ENCODE data around the gene SPDYE6. TPM values are rescaled to one million over a fixed set of nuclear protein-coding genes. Genes with fewer than 3 reads are reported as not detected.
"Not testable (repeated sequence)": the region's sequence is repeated elsewhere in the genome, so short reads cannot be mapped to it uniquely, and the experiment has no call there.

Gene SPDYE6
- total and polyA plus RNA-seq, 7 donors, result 0.05 to 0.08 (median 0.08) TPM; not detected in 4

DNA sequence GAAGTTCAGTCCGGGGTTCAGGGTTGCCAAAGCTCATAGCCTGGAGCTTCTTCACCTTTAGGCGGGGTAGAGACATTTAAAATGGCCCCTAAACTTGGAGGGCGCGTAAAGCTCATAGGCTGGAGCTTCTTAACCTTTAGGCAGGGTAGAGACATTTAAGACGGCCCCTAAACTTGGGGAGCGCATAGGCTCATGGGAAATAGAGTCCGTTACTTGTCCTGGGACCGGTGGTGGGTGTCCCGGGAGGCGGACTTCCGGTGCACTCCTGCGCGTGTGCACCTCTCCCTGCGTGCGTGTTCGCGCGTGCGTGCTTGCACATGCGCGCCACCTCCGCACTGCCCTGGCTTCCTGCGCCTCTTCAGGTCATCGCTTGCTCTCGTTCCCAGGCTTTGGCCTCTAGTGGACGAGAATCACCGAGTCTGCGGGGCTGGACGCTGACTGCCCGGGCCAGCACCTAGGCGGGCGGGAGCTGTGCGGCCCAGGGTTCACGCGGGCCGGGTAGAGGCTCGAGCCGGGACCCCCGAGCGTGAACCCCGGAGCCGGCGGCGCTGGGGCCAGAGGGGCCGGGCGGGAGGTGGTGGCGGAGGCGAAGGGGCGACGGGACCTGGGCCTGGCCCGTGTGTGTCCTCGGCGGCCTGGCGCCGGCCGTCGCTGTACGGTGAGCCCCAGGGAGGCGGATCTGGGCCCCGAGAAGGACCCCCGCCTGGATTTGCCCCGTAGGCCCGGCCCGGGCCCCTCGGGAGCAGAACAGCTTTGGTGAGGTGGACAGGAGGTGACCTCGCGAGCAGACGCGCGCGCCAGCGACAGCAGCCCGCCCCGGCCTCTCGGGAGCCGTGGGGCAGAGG lies 7.5 kb upstream of the SPDYE6 start:
- H3K9me3 ChIP-seq; intact Hi-C loops (cut with DNase I); H3K4me1 ChIP-seq; H3K27me3 ChIP-seq (ENCODE audit: insufficient read depth in 3 of 3, low read length in 2 of 3): not testable (repeated sequence)
- TF ChIP-seq, protein P1, sequence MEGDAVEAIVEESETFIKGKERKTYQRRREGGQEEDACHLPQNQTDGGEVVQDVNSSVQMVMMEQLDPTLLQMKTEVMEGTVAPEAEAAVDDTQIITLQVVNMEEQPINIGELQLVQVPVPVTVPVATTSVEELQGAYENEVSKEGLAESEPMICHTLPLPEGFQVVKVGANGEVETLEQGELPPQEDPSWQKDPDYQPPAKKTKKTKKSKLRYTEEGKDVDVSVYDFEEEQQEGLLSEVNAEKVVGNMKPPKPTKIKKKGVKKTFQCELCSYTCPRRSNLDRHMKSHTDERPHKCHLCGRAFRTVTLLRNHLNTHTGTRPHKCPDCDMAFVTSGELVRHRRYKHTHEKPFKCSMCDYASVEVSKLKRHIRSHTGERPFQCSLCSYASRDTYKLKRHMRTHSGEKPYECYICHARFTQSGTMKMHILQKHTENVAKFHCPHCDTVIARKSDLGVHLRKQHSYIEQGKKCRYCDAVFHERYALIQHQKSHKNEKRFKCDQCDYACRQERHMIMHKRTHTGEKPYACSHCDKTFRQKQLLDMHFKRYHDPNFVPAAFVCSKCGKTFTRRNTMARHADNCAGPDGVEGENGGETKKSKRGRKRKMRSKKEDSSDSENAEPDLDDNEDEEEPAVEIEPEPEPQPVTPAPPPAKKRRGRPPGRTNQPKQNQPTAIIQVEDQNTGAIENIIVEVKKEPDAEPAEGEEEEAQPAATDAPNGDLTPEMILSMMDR (IDR thresholded peaks at IDR 0.05), result peak; percentile 18
- 0 to 1% (median 0%) methylated on average over 41 to 76 of the region's 76 CpGs for WGBS, 3 donors
- H3K27ac ChIP-seq, result peak overlapping the region; percentile 91
- peaks cover 0 to 21% of the 10 kb centered on the region in 2 donors for H3K36me3 ChIP-seq (ENCODE audit: insufficient read depth in 1 of 2, low read depth in 1 of 2)
- H3K4me3 ChIP-seq, result peak overlapping the region; percentile 81
- DNase-seq (peak; percentile 97 to 99), ATAC-seq (peak; percentile 99 to 100 (median 100))

DNA sequence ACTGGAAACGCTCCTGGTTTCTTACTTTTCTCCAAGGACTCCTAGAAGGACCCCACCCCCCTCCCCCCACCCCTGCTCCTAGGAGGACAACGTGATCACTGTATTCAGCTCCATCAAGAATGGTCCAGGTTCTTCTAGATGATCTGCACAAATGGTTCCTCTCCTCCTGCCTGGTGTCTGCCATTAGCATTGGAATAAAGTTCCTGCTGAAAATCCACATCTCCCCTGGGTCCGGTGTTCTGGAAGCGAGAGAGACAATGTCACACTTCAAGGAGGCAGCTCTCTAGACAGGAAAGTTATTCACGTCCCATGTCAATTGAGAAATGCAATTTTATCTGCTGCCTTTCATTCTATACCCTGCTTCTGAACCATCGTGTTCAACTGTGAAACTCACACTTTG lies 9.3 kb downstream of the SPDYE6 start:
- H3K9me3 ChIP-seq; H3K4me1 ChIP-seq; intact Hi-C loops (cut with DNase I); H3K27me3 ChIP-seq (ENCODE audit: insufficient read depth in 3 of 3, low read length in 2 of 3); H3K4me3 ChIP-seq; ATAC-seq; H3K27ac ChIP-seq; H3K36me3 ChIP-seq (ENCODE audit: insufficient read depth in 1 of 2, low read depth in 1 of 2); DNase-seq: not testable (repeated sequence)
- WGBS, 3 donors, result 79 to 91% (median 84%) methylated on average over 2 of the region's 6 CpGs

DNA sequence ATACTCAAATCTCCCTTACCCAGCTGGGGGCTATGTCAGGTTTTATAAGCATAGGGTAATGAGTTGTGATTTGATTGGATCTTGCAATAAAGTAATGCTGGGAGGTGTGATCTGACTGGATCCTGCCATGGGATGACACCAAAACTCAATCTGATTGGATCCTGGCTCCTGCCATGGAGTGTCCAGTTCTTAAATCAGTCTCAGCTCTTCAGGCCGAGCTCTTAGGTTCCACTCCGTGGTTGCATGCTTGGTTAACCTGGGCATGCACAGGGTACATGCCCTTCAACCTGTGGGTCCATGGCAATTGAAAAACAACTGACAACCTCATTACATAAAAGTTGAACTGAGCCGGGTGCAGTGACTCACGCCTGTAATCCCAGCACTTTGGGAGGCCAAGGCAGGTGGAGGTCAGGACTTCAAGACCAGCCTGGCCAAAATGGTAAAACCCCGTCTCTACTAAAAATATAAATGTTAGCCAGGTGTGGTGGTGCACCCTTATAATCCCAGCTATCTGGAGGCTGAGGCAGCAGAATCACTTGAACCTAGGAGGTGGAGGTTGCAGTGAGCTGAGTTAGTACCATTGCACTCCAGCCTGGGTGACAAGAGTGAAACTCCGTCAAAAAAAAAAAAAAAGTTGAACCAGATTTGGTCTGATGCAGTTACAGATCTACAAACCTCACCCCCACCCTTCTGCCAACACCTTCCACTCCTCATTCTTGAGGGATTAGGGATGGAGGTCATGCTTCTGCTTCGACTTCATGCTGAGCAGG lies 15.5 kb downstream of the SPDYE6 start:
- ATAC-seq; H3K27me3 ChIP-seq (ENCODE audit: insufficient read depth in 3 of 3, low read length in 2 of 3); intact Hi-C loops (cut with DNase I); DNase-seq; H3K4me1 ChIP-seq; H3K27ac ChIP-seq; H3K36me3 ChIP-seq (ENCODE audit: insufficient read depth in 1 of 2, low read depth in 1 of 2); H3K4me3 ChIP-seq; H3K9me3 ChIP-seq: not testable (repeated sequence)
- WGBS, 3 donors, result 61 to 94% (median 76%) methylated on average over 5 of the region's 7 CpGs

DNA sequence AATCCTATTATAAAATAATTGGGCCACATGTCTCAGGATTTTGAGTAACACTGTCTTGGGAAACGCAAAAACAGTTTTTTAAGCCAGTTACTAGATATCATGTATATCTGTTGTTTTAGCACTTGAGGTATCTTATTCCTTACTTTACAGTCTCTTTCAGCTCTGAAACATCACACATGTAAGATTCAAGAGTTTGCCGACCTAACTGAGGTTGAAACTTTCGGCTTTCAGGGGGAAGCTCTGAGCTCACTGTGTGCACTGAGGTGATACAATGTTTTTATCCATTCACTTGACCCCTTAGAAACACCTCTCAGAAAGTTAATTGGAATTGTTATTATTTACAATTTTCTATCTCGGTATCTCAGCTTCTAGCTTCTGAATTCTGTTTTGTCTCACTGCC lies 18.8 kb downstream of the SPDYE6 start:
- ATAC-seq; H3K4me3 ChIP-seq; DNase-seq; intact Hi-C loops (cut with DNase I); H3K9me3 ChIP-seq; H3K4me1 ChIP-seq; H3K36me3 ChIP-seq (ENCODE audit: insufficient read depth in 1 of 2, low read depth in 1 of 2); H3K27me3 ChIP-seq (ENCODE audit: insufficient read depth in 3 of 3, low read length in 2 of 3); H3K27ac ChIP-seq: not testable (repeated sequence)
- 75 to 80% (median 77%) methylated on average over 4 of the region's 4 CpGs for WGBS, 3 donors

DNA sequence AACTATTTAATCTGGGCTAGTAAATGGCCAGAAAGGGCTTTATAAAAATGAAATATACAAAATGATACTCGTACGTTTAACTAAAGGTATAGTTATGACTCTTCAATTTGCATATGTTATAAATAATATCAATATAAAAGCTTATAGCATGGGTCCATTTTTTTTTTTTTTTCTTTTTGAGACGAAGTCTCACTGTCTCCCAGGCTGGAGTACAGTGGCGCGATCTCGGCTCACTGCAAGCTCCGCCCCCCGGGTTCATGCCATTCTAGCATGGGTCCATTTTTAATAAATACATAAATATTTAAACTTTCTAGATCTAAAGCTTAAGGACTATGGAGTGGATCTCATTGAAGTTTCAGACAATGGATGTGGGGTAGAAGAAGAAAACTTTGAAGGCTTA lies 19.2 kb downstream of the SPDYE6 start:
- H3K27ac ChIP-seq; ATAC-seq; H3K4me3 ChIP-seq; H3K4me1 ChIP-seq; H3K36me3 ChIP-seq (ENCODE audit: insufficient read depth in 1 of 2, low read depth in 1 of 2); H3K27me3 ChIP-seq (ENCODE audit: insufficient read depth in 3 of 3, low read length in 2 of 3); H3K9me3 ChIP-seq; DNase-seq; intact Hi-C loops (cut with DNase I): not testable (repeated sequence)
- WGBS, 3 donors, result 78 to 80% methylated on average over 1 to 5 of the region's 8 CpGs; no CpG with 5 or more reads in 1 of the 3 donors

DNA sequence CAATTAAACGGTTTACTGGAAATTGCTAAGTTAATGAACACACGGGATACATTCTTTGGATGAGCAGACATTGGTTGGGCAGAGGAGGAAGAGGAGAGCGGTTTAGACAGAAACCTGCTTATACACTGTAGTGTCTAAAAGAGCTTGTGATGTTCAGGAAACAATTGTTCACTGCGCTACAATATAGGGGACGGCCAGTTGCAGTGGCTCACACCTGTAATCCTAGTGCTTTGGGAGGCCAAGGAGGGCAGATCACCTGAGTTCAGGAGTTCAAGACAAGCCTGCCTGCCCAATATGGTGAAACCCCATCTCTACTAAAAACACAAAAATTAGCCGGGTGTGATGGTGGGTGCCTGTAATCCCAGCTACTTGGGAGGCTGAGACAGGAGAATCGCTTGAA lies 20.7 kb downstream of the SPDYE6 start:
- H3K27me3 ChIP-seq (ENCODE audit: insufficient read depth in 3 of 3, low read length in 2 of 3); intact Hi-C loops (cut with DNase I); H3K36me3 ChIP-seq (ENCODE audit: insufficient read depth in 1 of 2, low read depth in 1 of 2); H3K9me3 ChIP-seq; H3K27ac ChIP-seq; H3K4me3 ChIP-seq; H3K4me1 ChIP-seq; DNase-seq; ATAC-seq: not testable (repeated sequence)
- WGBS, 3 donors, result 85 to 94% (median 88%) methylated on average over 6 to 7 of the region's 7 CpGs

DNA sequence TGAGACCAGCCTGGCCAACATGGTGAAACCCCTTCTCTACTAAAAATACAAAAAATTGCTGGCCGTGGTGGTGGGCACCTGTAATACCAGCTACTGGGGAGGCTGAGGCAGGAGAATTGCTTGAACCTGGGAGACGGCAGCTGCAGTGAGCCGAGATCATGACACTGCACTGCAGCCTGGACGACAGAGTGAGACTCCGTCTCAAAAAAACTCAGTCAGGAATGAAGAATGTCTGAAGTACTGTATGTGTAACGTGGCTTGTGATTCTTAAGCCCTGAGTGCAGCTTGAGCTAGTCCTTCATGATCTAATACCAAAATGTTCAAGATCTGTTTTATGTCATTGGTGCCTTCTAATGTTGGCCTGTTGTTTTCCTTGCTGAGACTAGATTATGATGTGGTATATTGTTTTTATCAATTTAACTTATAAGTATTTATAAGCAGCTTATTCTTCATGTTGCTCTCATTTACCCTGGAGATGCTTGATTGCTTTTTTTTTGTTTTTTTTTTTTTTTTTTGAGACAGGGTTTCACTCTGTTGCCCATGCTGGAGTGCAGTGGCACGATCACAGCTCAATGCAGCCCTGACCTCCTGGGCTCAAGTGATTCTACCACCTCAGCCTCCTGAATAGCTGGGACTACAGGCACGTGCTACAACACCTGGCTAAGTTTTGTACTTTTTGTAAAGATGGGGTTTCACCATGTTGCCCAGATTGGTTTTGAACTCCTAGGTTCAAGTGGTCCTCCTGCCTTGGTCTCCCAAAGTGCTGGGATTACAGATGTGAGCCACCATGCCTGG lies 25.4 kb downstream of the SPDYE6 start:
- DNase-seq; H3K9me3 ChIP-seq; ATAC-seq; H3K27ac ChIP-seq; H3K27me3 ChIP-seq (ENCODE audit: insufficient read depth in 3 of 3, low read length in 2 of 3); H3K4me3 ChIP-seq; H3K36me3 ChIP-seq (ENCODE audit: insufficient read depth in 1 of 2, low read depth in 1 of 2); intact Hi-C loops (cut with DNase I); H3K4me1 ChIP-seq: not testable (repeated sequence)
- WGBS, 3 donors, result 86 to 91% (median 88%) methylated on average over 8 of the region's 8 CpGs

DNA sequence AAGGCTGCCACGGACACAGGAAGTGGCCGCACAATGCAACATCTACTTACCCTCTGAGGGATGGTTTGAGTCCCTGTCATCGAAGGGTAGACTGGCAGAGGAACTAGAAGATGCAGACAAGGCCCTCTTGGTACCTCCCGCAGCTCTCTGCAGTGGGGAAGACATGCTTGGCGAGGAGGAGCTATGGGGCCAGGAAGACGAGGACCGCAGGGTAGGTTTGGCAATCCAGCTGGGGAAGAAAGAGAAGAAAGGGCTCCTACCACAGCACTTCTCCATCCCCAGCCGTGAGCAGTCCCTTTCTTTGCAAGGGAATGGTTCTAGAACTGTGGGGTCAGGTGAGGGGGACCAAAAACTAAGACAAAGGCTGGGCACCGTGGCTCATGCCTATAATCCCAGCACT lies 26.9 kb downstream of the SPDYE6 start:
- H3K36me3 ChIP-seq (ENCODE audit: insufficient read depth in 1 of 2, low read depth in 1 of 2); DNase-seq; H3K9me3 ChIP-seq; H3K4me1 ChIP-seq; H3K27me3 ChIP-seq (ENCODE audit: insufficient read depth in 3 of 3, low read length in 2 of 3); ATAC-seq; H3K27ac ChIP-seq; H3K4me3 ChIP-seq; intact Hi-C loops (cut with DNase I): not testable (repeated sequence)
- WGBS, 3 donors, result 68 to 79% (median 69%) methylated on average over 9 of the region's 9 CpGs

DNA sequence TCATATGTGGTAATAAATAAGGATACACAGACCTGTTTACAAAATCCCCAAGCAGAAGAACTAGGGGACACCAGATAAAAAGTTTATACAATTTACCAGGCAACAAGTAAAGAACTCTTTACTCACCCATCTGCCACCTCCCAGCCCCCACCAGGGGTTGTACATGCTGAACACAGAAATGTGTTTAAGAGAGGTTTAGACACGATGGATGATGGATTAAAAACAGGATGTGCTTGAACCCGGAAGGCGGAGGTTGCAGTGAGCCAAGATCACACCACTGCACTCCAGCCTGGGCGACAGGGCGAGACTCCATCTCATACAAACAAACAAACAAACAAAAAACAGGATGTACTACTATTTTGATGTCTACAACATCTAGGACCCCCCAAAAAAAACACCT lies 27.4 kb downstream of the SPDYE6 start:
- H3K4me3 ChIP-seq, result not testable (repeated sequence)

DNA sequence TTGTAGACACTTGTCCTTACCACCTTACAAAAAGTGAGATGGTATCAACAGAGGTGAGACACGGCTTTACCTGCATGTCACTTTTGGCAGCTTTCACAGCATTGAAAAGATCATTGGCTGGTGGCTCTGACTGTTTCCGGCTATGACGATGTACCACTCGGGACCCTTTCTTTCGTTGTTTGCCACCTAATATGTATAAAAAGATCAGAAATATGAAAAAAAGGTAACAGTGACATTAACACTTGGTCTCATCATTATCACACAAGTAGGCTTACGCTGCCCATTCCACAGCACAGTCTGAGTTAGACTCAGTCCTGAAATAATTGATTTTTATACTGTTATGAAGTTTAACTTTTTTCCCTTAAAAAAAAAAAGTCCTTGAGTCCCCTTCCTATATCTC lies 29.1 kb downstream of the SPDYE6 start:
- H3K4me3 ChIP-seq; H3K27ac ChIP-seq; intact Hi-C loops (cut with DNase I); H3K27me3 ChIP-seq (ENCODE audit: insufficient read depth in 3 of 3, low read length in 2 of 3); H3K4me1 ChIP-seq; H3K36me3 ChIP-seq (ENCODE audit: insufficient read depth in 1 of 2, low read depth in 1 of 2); DNase-seq; H3K9me3 ChIP-seq; ATAC-seq: not testable (repeated sequence)
- WGBS, 3 donors, result 66 to 81% (median 66%) methylated on average over 6 of the region's 6 CpGs

More for the DNA sequence above, 27.4 kb downstream of the SPDYE6 start:
- DNase-seq; ATAC-seq; H3K27me3 ChIP-seq (ENCODE audit: insufficient read depth in 3 of 3, low read length in 2 of 3); intact Hi-C loops (cut with DNase I); H3K27ac ChIP-seq; H3K9me3 ChIP-seq; H3K4me1 ChIP-seq; H3K36me3 ChIP-seq (ENCODE audit: insufficient read depth in 1 of 2, low read depth in 1 of 2): not testable (repeated sequence)
- WGBS, 3 donors, result 56 to 86% (median 74%) methylated on average over 3 to 4 of the region's 5 CpGs

Data from psoas muscle (tissue), 8 donors.